Endodermal cell (in vitro differentiated cells): ENCODE results near the gene KRT9. TPM values are rescaled to one million over a fixed set of nuclear protein-coding genes. Genes with fewer than 3 reads are reported as not detected.
A peak's percentile ranks its signal among the peaks of the same experiment; 100 is the strongest.

ENCODE experiments used
- DNase-seq: peaks from one replicate; pipeline ENCODE4 v3.0.0-alpha.2; 2017
- H3K27ac ChIP-seq: 2 replicates; pipeline ENCODE4 v1.5.1; 2013; ENCODE audit warnings: mild to moderate bottlenecking, low read depth, low read length, moderate library complexity
- H3K27me3 ChIP-seq: 2 replicates; pipeline ENCODE4 v1.6.1; 2013; ENCODE audit warnings: mild to moderate bottlenecking, low read length, moderate library complexity; ENCODE audit not compliant: insufficient read depth, control insufficient read depth, poor library complexity, severe bottlenecking
- H3K36me3 ChIP-seq: 2 replicates; pipeline ENCODE4 v1.7.0; 2013; ENCODE audit warnings: mild to moderate bottlenecking, low read length, moderate library complexity; ENCODE audit not compliant: control insufficient read depth, insufficient read depth
- H3K4me1 ChIP-seq: one replicate; pipeline ENCODE4 v1.7.0; 2013; ENCODE audit warnings: low read length; ENCODE audit not compliant: control insufficient read depth, insufficient read depth
- H3K4me3 ChIP-seq: 2 replicates; pipeline ENCODE4 v1.5.1; 2013; ENCODE audit warnings: mild to moderate bottlenecking, low read length, moderate library complexity
- H3K9ac ChIP-seq: 2 replicates; pipeline ENCODE4 v1.6.1; 2013; ENCODE audit warnings: mild to moderate bottlenecking, low read length, moderate library complexity; ENCODE audit not compliant: poor library complexity, severe bottlenecking; ENCODE audit errors: extremely low read depth
- H3K9me3 ChIP-seq: 2 replicates; pipeline ENCODE4 v1.6.1; 2013; ENCODE audit warnings: mild to moderate bottlenecking, low read length, moderate library complexity; ENCODE audit not compliant: control insufficient read depth
- H3K27ac Mint-ChIP-seq: 2 replicates; pipeline ENCODE4 v1.8.0; 2020; ENCODE audit warnings: mixed read lengths
- H3K27me3 Mint-ChIP-seq: 2 replicates; pipeline ENCODE4 v1.8.0; 2021; ENCODE audit warnings: mild to moderate bottlenecking, mixed read lengths; ENCODE audit not compliant: insufficient read depth
- H3K36me3 Mint-ChIP-seq: 2 replicates; pipeline ENCODE4 v1.8.0; 2020; ENCODE audit warnings: low read depth, mixed read lengths
- H3K4me1 Mint-ChIP-seq: 2 replicates; pipeline ENCODE4 v1.8.0; 2020; ENCODE audit warnings: mixed read lengths
- H3K4me3 Mint-ChIP-seq: 2 replicates; pipeline ENCODE4 v1.8.0; 2020; ENCODE audit warnings: mild to moderate bottlenecking, moderate library complexity, mixed read lengths
- H3K9me3 Mint-ChIP-seq: 2 replicates; pipeline ENCODE4 v1.8.0; 2020; ENCODE audit warnings: mild to moderate bottlenecking, mixed read lengths
- CTCF ChIP-seq: fragments of 200-600 bp; sonication (generic); conservative IDR thresholded peaks from 2 replicates; pipeline ENCODE4 v1.5.0; 2021; ENCODE audit warnings: antibody characterized with exemption, mild to moderate bottlenecking
- WGBS, 2 experiments: methylation state at CpG; one replicate each; pipeline versions ENCODE4 v1.1.5 to v1.1.7; 2013; ENCODE audit warnings: missing lambda C conversion rate in 2 of 2, mixed read lengths in 1 of 2; ENCODE audit not compliant: insufficient coverage in 1 of 2, insufficient read length in 1 of 2; 5-methylcytosine and 5-hydroxymethylcytosine counted together
- total RNA-seq, 2 donors: library from RNA; stranded (reverse); fragmentation: NEBNext Ultra II Directional in 1 of 2; extraction: Animal tissue kit (Norgen Biotek cat#: 25700) in 1 of 2; gene quantifications; 2 replicates in 1 of 2; 3 replicates in 1 of 2; pipeline ENCODE4 v1.2.1, GENCODE V29; 2021

KRT9 gene
- total RNA-seq, 2 donors from 2014 or later: not detected

- Histone ChIP-seq H3K27ac (no peak overlapping the region), H3K9ac (no peak overlapping the region), H3K4me1 (no peaks in the 10 kb centered on the region), H3K27me3 (no peaks in the 10 kb centered on the region), H3K36me3 (peaks cover 40% of the 10 kb centered on the region), H3K9me3 (no peaks in the 10 kb centered on the region), H3K4me3 (no peak overlapping the region)
- Mint-ChIP-seq H3K9me3 (no peaks in the 10 kb centered on the region), H3K27ac (no peak overlapping the region), H3K4me3 (no peak overlapping the region), H3K27me3 (no peaks in the 10 kb centered on the region), H3K4me1 (peaks cover 30% of the 10 kb centered on the region), H3K36me3 (peaks cover 46% of the 10 kb centered on the region)
- 99% methylated on average over 4 of the region's 4 CpGs; no CpG with 5 or more reads in 1 of the 2 experiments for WGBS, 2 experiments
- DNase-seq: no peak
- no peak for TF ChIP-seq CTCF
These were observed 48.6 kb downstream of the KRT9 start for GRCh38 chr17:41523225-41523593.

GRCh38 chr17:41522301-41523224, 49.3 kb downstream of the KRT9 start:
- Mint-ChIP-seq H3K27me3 (no peaks in the 10 kb centered on the region), H3K4me3 (no peak overlapping the region), H3K4me1 (peaks cover 30% of the 10 kb centered on the region), H3K9me3 (no peaks in the 10 kb centered on the region), H3K36me3 (peaks cover 46% of the 10 kb centered on the region), H3K27ac (peak overlapping the region; percentile 35)
- H3K9me3 ChIP-seq: no peaks in the 10 kb centered on the region
- WGBS, 2 experiments: 91 to 92% methylated on average over 6 to 12 of the region's 12 CpGs
- no peak overlapping the region for H3K9ac ChIP-seq
- H3K36me3 ChIP-seq: peaks cover 40% of the 10 kb centered on the region
- no peak overlapping the region for H3K4me3 ChIP-seq
- no peak overlapping the region for H3K27ac ChIP-seq
- H3K27me3 ChIP-seq: no peaks in the 10 kb centered on the region
- H3K4me1 ChIP-seq: no peaks in the 10 kb centered on the region
- DNase-seq: no peak
- no peak for TF ChIP-seq CTCF

GRCh38 chr17:41521574-41522261, 50.1 kb downstream of the KRT9 start:
- Histone ChIP-seq H3K36me3 (peaks cover 37% of the 10 kb centered on the region), H3K4me3 (no peak overlapping the region), H3K27ac (no peak overlapping the region), H3K27me3 (no peaks in the 10 kb centered on the region), H3K9ac (no peak overlapping the region), H3K4me1 (no peaks in the 10 kb centered on the region), H3K9me3 (no peaks in the 10 kb centered on the region)
- H3K36me3 Mint-ChIP-seq: peaks cover 39% of the 10 kb centered on the region
- WGBS, 2 experiments: 60 to 69% methylated on average over 5 to 6 of the region's 6 CpGs
- peak overlapping the region; percentile 77 for H3K27ac Mint-ChIP-seq
- H3K4me1 Mint-ChIP-seq: peaks cover 26% of the 10 kb centered on the region
- no peaks in the 10 kb centered on the region for H3K9me3 Mint-ChIP-seq
- peak; percentile 86 for DNase-seq
- no peak overlapping the region for H3K4me3 Mint-ChIP-seq
- H3K27me3 Mint-ChIP-seq: no peaks in the 10 kb centered on the region
- no peak for TF ChIP-seq CTCF
